ENCODE data around the gene FAM53B.

FAM53B gene

DNA sequence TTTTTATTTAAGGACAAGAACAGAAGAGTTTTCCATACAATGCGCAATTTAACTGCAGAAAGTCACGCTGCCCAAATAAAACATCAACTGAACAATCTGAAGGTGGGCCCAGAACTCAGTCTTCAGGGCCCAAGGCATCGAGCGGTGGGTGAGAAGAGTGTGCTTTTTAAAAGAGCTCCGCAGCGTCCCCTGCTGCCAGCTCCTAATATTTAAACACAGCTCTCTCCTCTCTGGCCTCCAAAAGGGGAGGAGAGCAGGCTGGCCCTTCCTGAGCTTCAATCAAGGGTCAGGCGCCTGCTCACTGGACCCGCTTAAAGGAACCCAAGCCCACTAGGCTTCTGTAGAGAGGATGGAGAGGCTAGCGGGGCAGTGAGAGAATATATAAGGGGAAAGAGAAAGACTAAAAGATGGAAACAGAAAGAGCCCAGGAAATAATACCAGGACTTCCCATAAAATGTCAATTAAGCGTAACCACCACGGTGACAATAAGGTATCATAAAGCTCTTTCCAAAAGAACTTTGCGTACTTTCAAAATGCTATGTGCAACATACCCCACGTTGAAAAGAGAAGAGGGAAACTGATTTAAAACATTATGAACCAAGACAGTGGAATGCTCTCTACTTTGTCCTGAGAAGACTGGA is 2.8 kb downstream of the FAM53B start:
- no peak for DNase-seq (ENCODE audit: extremely low read depth, low read depth)
- TF ChIP-seq, protein P1, sequence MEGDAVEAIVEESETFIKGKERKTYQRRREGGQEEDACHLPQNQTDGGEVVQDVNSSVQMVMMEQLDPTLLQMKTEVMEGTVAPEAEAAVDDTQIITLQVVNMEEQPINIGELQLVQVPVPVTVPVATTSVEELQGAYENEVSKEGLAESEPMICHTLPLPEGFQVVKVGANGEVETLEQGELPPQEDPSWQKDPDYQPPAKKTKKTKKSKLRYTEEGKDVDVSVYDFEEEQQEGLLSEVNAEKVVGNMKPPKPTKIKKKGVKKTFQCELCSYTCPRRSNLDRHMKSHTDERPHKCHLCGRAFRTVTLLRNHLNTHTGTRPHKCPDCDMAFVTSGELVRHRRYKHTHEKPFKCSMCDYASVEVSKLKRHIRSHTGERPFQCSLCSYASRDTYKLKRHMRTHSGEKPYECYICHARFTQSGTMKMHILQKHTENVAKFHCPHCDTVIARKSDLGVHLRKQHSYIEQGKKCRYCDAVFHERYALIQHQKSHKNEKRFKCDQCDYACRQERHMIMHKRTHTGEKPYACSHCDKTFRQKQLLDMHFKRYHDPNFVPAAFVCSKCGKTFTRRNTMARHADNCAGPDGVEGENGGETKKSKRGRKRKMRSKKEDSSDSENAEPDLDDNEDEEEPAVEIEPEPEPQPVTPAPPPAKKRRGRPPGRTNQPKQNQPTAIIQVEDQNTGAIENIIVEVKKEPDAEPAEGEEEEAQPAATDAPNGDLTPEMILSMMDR (IDR thresholded peaks at IDR 0.05; ENCODE audit: low read depth, low read length): peak; percentile 80

DNA sequence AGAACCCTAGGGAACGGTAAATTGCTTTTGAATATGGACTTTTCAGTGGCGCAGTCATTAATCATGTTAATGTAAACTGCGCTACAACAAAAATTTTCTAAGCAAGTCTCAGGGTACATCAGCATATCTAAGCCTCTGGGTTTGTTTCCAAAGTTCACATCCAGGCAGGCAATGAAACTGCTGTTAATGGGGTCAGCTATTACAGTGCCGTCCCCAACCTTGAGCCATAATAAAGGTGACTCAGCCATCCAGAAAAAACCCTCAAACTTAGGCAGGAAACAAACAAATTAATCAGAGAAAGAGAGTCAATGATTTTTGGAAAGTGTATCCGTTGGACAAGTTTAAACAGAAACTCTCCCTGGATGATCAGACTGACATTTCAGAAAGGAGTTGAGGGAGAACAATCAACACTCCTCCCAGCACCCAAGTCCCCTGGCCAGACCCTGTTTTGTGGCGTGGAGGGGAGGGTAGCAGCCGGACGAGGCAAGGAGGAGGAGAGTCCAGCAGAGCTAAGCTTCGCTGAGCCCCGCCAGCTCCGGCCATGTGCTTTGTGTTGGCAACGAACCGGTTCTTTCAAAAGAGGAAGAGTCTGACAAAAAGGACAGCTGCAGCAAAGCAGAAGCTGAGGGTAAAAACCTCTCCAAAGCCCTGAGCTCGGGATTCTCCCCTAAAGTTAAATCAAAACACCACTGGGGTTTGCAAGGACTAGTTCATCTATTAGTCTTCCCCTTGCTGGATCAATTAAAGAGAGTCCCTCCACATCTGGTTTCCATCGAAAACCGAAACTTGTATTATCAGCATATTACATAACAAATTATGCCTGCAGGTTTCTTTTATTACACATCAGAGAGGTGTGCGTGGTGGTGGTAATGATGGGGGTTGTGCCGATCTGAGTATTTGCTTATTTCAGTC is 3.6 kb downstream of the FAM53B start:
- TF ChIP-seq, protein P1 (IDR thresholded peaks at IDR 0.05; ENCODE audit: low read depth, low read length): no peak
- DNase-seq (ENCODE audit: extremely low read depth, low read depth): no peak

DNA sequence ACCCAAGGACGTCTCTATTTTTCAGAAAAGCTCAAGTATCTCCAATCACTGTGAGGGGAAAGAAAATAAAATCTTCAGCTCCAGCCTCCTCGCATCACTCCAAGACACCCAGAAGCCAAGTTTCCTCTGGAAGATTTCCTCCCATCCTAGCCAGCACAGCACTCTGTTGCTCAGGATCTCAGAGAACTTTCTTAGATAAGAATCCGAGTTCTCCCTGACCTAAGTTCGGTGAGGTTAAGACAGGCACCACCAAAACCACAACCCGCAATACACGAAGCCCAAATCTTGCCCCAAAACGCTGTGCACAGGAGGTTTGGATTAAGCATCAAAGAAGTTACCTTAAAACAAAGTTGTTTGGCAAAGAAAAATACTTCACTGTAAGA is 4.2 kb downstream of the FAM53B start:
- DNase-seq (ENCODE audit: extremely low read depth, low read depth): no peak
- TF ChIP-seq, protein P1 (IDR thresholded peaks at IDR 0.05; ENCODE audit: low read depth, low read length): no peak

DNA sequence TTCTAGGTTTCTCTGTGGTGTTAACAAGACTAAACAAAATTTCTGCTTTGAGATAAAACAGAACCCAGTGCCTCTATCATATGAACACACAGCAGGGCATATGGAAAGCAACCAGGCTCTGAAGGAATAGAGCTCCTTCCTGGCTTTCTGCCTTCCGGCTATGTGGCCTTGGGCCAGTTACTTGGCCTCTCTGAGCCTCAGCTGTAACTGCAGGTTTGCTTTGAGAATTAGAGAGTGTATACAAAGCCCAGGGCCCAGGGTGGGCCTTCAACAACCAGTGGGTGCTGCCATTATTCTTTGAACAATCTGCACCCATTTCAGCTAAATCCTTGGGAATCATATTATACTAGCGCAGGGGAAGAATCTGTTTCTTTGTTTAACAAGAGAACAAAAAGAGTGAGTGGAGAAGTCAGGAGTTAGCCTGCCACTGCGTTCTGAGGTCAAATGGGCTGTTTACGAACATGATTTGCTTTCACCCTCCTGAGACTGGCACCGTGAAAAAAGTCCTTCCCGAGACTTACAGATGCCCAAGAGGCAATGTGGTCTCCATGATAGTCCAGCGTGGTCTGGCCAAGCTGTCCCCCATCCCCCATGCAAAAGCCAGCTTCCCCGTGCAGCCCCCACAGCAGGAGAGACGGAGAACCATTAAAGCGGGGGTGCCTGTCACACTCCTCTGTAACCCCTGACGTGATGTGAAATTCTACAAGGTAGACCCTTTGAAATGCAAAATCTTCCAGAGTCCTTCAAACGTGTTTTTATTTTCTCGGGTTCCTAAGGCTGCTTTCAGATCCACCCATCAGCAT is 4.9 kb downstream of the FAM53B start:
- DNase-seq (ENCODE audit: extremely low read depth, low read depth): no peak
- TF ChIP-seq, protein P1 (IDR thresholded peaks at IDR 0.05; ENCODE audit: low read depth, low read length): no peak

DNA sequence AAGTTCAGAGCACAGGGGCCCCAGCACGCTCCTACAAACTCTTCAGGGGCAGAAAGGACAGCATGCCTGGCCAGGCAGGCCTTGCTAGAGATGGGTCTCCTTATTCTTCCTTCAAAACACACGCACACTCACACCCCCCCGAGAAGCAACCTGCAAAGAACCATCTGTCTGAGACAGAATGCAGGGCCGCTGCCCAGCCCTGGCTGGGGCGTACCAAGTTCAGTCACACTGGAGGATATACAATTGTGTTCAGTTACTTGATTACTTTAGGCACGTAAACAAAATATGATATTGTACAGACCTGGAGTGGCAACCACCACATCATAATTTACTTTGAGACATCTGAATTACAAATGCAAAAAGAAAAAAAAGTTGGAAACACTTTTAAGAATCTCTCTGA is 5.7 kb downstream of the FAM53B start:
- TF ChIP-seq, protein P1 (IDR thresholded peaks at IDR 0.05; ENCODE audit: low read depth, low read length): no peak
- no peak for DNase-seq (ENCODE audit: extremely low read depth, low read depth)

DNA sequence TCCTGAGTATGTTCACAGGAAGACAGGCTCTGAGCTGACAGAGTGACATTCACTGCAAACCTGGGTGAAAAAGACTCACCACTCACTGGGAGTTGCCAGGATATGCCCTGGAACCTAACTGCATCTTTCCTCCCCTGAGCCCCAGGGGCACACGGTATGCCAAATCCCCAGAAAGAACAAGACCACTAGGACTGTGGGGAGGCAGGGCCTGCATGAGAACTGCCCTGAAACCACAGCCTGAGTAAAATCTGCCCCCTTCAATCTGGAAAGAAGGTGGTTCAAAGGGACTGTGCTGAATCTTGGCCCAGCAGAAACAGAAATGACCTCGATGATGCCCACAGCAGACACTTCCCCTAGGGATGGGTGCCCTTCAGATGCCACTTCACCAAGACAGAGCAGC is 6.5 kb downstream of the FAM53B start:
- TF ChIP-seq, protein P1 (IDR thresholded peaks at IDR 0.05; ENCODE audit: low read depth, low read length): no peak
- DNase-seq (ENCODE audit: extremely low read depth, low read depth): no peak

Data from AG09319 (cell line).